Measurements from ENCODE around the gene GRK2. TPM values are rescaled to one million over a fixed set of nuclear protein-coding genes. Genes with fewer than 3 reads are reported as not detected.
"Not testable (repeated sequence)": the region's sequence is repeated elsewhere in the genome, so short reads cannot be mapped to it uniquely, and the experiment has no call there.

The GRK2 gene
- polyA plus RNA-seq, 1 donor from 2014 or later, result 47.3 TPM

GRCh38 chr11:67230886-67231285, 35.4 kb upstream of the GRK2 start:
- TF ChIP-seq RAD21 (conservative IDR thresholded peaks at IDR 0.05), result no peak
- TF ChIP-seq POLR2AphosphoS5 (IDR thresholded peaks at IDR 0.05), result no peak
- no peak for TF ChIP-seq SMC3 (conservative IDR thresholded peaks at IDR 0.05; ENCODE audit: poor library complexity)
- TF ChIP-seq, protein P1, sequence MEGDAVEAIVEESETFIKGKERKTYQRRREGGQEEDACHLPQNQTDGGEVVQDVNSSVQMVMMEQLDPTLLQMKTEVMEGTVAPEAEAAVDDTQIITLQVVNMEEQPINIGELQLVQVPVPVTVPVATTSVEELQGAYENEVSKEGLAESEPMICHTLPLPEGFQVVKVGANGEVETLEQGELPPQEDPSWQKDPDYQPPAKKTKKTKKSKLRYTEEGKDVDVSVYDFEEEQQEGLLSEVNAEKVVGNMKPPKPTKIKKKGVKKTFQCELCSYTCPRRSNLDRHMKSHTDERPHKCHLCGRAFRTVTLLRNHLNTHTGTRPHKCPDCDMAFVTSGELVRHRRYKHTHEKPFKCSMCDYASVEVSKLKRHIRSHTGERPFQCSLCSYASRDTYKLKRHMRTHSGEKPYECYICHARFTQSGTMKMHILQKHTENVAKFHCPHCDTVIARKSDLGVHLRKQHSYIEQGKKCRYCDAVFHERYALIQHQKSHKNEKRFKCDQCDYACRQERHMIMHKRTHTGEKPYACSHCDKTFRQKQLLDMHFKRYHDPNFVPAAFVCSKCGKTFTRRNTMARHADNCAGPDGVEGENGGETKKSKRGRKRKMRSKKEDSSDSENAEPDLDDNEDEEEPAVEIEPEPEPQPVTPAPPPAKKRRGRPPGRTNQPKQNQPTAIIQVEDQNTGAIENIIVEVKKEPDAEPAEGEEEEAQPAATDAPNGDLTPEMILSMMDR (IDR thresholded peaks at IDR 0.05; ENCODE audit: poor library complexity, severe bottlenecking), result no peak
- TF ChIP-seq MXI1 (conservative IDR thresholded peaks at IDR 0.05; ENCODE audit: poor library complexity, severe bottlenecking), result no peak
- TF ChIP-seq EZH2 (IDR thresholded peaks at IDR 0.05; ENCODE audit: borderline replicate concordance, insufficient read depth, low read length, poor library complexity, severe bottlenecking), result no peak
- TF ChIP-seq EP300 (conservative IDR thresholded peaks at IDR 0.05; ENCODE audit: poor library complexity, severe bottlenecking), result no peak
- TF ChIP-seq TAF1 (IDR thresholded peaks at IDR 0.05; ENCODE audit: low read depth), result no peak
- TF ChIP-seq, protein P2, sequence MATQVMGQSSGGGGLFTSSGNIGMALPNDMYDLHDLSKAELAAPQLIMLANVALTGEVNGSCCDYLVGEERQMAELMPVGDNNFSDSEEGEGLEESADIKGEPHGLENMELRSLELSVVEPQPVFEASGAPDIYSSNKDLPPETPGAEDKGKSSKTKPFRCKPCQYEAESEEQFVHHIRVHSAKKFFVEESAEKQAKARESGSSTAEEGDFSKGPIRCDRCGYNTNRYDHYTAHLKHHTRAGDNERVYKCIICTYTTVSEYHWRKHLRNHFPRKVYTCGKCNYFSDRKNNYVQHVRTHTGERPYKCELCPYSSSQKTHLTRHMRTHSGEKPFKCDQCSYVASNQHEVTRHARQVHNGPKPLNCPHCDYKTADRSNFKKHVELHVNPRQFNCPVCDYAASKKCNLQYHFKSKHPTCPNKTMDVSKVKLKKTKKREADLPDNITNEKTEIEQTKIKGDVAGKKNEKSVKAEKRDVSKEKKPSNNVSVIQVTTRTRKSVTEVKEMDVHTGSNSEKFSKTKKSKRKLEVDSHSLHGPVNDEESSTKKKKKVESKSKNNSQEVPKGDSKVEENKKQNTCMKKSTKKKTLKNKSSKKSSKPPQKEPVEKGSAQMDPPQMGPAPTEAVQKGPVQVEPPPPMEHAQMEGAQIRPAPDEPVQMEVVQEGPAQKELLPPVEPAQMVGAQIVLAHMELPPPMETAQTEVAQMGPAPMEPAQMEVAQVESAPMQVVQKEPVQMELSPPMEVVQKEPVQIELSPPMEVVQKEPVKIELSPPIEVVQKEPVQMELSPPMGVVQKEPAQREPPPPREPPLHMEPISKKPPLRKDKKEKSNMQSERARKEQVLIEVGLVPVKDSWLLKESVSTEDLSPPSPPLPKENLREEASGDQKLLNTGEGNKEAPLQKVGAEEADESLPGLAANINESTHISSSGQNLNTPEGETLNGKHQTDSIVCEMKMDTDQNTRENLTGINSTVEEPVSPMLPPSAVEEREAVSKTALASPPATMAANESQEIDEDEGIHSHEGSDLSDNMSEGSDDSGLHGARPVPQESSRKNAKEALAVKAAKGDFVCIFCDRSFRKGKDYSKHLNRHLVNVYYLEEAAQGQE (IDR thresholded peaks at IDR 0.05; ENCODE audit: borderline replicate concordance), result no peak
- H3K9ac ChIP-seq (ENCODE audit: low read length), result no peak overlapping the region
- H3K4me2 ChIP-seq (ENCODE audit: low read length), result no peak overlapping the region
- H3F3A ChIP-seq (ENCODE audit: insufficient read depth, low read length, poor library complexity, severe bottlenecking), result no peaks in the 10 kb centered on the region
- H3K4me3 ChIP-seq (ENCODE audit: low read length), result no peak overlapping the region
- H3K27me3 ChIP-seq (ENCODE audit: insufficient read depth, low read depth, low read length), result no peaks in the 10 kb centered on the region
- H3K9me2 ChIP-seq (ENCODE audit: insufficient read depth, low read length), result no peaks in the 10 kb centered on the region
- H4K20me1 ChIP-seq (ENCODE audit: insufficient read depth), result no peaks in the 10 kb centered on the region
- no peaks in the 10 kb centered on the region for H3K9me3 ChIP-seq (ENCODE audit: low read length)
- no peaks in the 10 kb centered on the region for H3K79me2 ChIP-seq (replicated peaks; ENCODE audit: insufficient read depth, low read length)
- no peaks in the 10 kb centered on the region for H3K36me3 ChIP-seq (ENCODE audit: insufficient read depth, low read length)
- H2AFZ ChIP-seq (ENCODE audit: low read depth, low read length), result no peak overlapping the region
- H3K27ac ChIP-seq (ENCODE audit: low read length), result no peak overlapping the region

DNA sequence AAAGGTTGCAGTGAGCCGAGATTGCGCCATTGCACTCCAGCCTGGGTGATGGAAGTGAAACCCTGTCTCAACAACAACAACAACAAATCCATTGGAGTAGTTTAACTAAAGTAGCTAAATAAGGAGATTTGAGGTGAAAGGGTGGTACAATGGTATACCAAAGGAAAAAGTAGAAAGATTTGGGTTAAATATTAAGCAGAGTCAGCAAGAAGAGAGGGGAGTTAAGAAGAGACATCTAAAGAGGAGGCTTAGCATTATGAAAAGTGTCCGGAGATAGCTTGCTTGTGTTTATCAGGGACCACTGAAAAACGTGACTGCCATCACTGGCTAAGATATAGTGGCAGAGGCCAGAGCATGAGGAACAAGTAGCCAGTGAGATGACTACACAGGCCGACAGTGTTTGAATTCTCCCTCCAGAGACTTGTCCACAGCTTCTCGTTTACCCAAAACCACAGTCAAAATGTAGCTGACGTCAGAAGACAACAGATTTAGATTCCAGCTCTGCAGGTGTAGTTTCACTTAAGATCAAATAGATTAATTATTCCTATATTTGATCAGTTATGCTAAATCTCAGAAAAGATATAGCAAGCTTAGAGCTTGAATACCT, 32.6 kb upstream of the GRK2 start:
- Histone ChIP-seq H3K9me2 (ENCODE audit: insufficient read depth, low read length) (no peaks in the 10 kb centered on the region), H3K36me3 (ENCODE audit: insufficient read depth, low read length) (no peaks in the 10 kb centered on the region), H3K79me2 (replicated peaks; ENCODE audit: insufficient read depth, low read length) (no peaks in the 10 kb centered on the region), H3K4me2 (ENCODE audit: low read length) (no peak overlapping the region), H3K4me3 (ENCODE audit: low read length) (no peak overlapping the region), H3K9ac (ENCODE audit: low read length) (no peak overlapping the region), H2AFZ (ENCODE audit: low read depth, low read length) (no peak overlapping the region), H3K9me3 (ENCODE audit: low read length) (no peaks in the 10 kb centered on the region), H3K27ac (ENCODE audit: low read length) (no peak overlapping the region), H3K27me3 (ENCODE audit: insufficient read depth, low read depth, low read length) (no peaks in the 10 kb centered on the region), H3F3A (ENCODE audit: insufficient read depth, low read length, poor library complexity, severe bottlenecking) (no peaks in the 10 kb centered on the region), H4K20me1 (ENCODE audit: insufficient read depth) (no peaks in the 10 kb centered on the region)
- TF ChIP-seq SMC3 (conservative IDR thresholded peaks at IDR 0.05; ENCODE audit: poor library complexity), result no peak
- TF ChIP-seq POLR2AphosphoS5 (IDR thresholded peaks at IDR 0.05), result no peak
- TF ChIP-seq TAF1 (IDR thresholded peaks at IDR 0.05; ENCODE audit: low read depth), result no peak
- TF ChIP-seq, protein P1 (IDR thresholded peaks at IDR 0.05; ENCODE audit: poor library complexity, severe bottlenecking), result no peak
- TF ChIP-seq EP300 (conservative IDR thresholded peaks at IDR 0.05; ENCODE audit: poor library complexity, severe bottlenecking), result no peak
- no peak for TF ChIP-seq MXI1 (conservative IDR thresholded peaks at IDR 0.05; ENCODE audit: poor library complexity, severe bottlenecking)
- TF ChIP-seq RAD21 (conservative IDR thresholded peaks at IDR 0.05), result no peak
- TF ChIP-seq EZH2 (IDR thresholded peaks at IDR 0.05; ENCODE audit: borderline replicate concordance, insufficient read depth, low read length, poor library complexity, severe bottlenecking), result no peak
- TF ChIP-seq, protein P2 (IDR thresholded peaks at IDR 0.05; ENCODE audit: borderline replicate concordance), result no peak

GRCh38 chr11:67234571-67234970, 31.7 kb upstream of the GRK2 start:
- H3K4me2 ChIP-seq (ENCODE audit: low read length); H3F3A ChIP-seq (ENCODE audit: insufficient read depth, low read length, poor library complexity, severe bottlenecking); H4K20me1 ChIP-seq (ENCODE audit: insufficient read depth); H3K27me3 ChIP-seq (ENCODE audit: insufficient read depth, low read depth, low read length); H3K36me3 ChIP-seq (ENCODE audit: insufficient read depth, low read length); H3K79me2 ChIP-seq (replicated peaks; ENCODE audit: insufficient read depth, low read length); H2AFZ ChIP-seq (ENCODE audit: low read depth, low read length); H3K9ac ChIP-seq (ENCODE audit: low read length); H3K27ac ChIP-seq (ENCODE audit: low read length); H3K9me2 ChIP-seq (ENCODE audit: insufficient read depth, low read length); H3K9me3 ChIP-seq (ENCODE audit: low read length); H3K4me3 ChIP-seq (ENCODE audit: low read length): not testable (repeated sequence)

Measured in neural cell (in vitro differentiated cells).